ENCODE data around the gene HOXC6. TPM values are rescaled to one million over a fixed set of nuclear protein-coding genes. Genes with fewer than 3 reads are reported as not detected.

HOXC6 gene
- total RNA-seq, 1 donor from 2014 or later, result not detected

- Mint-ChIP-seq H3K27me3 (ENCODE audit: low read depth) (peaks cover 77% of the 10 kb centered on the region), H3K27ac (peak overlapping the region; percentile 18), H3K36me3 (ENCODE audit: low read depth) (peaks cover 5% of the 10 kb centered on the region), H3K4me3 (ENCODE audit: low read depth) (peak overlapping the region; percentile 81), H3K4me1 (ENCODE audit: low read depth) (peaks cover 17% of the 10 kb centered on the region), H3K9me3 (no peaks in the 10 kb centered on the region)
- intact Hi-C loops (cut with micrococcal nuclease), result loop anchor here (10.0 kb wide), 2 partner anchors 358 to 1012 kb away; partner anchors contain the start of gene EIF4B
- no peak for DNase-seq (ENCODE audit: low spot score)
These were observed 11.0 kb upstream of the HOXC6 start for GRCh38 chr12:54017027-54017788.

GRCh38 chr12:54017878-54018467, 10.3 kb upstream of the HOXC6 start:
- Mint-ChIP-seq H3K27me3 (ENCODE audit: low read depth) (peaks cover 75% of the 10 kb centered on the region), H3K4me3 (ENCODE audit: low read depth) (peak overlapping the region; percentile 81), H3K36me3 (ENCODE audit: low read depth) (peaks cover 5% of the 10 kb centered on the region), H3K27ac (peak overlapping the region; percentile 18), H3K4me1 (ENCODE audit: low read depth) (peaks cover 17% of the 10 kb centered on the region), H3K9me3 (no peaks in the 10 kb centered on the region)
- DNase-seq (ENCODE audit: low spot score), result peak; percentile 67
- intact Hi-C loops (cut with micrococcal nuclease), result loop anchor here (2.0 to 10.0 kb wide), 3 partner anchors 15 to 1013 kb away; partner anchors contain the start of genes EIF4B and HOXC5

GRCh38 chr12:54018468-54018984, 9.7 kb upstream of the HOXC6 start:
- H3K4me1 Mint-ChIP-seq (ENCODE audit: low read depth), result peaks cover 17% of the 10 kb centered on the region
- no peak overlapping the region for H3K27ac Mint-ChIP-seq
- peaks cover 75% of the 10 kb centered on the region for H3K27me3 Mint-ChIP-seq (ENCODE audit: low read depth)
- no peak for DNase-seq (ENCODE audit: low spot score)
- no peaks in the 10 kb centered on the region for H3K9me3 Mint-ChIP-seq
- H3K36me3 Mint-ChIP-seq (ENCODE audit: low read depth), result peaks cover 5% of the 10 kb centered on the region
- H3K4me3 Mint-ChIP-seq (ENCODE audit: low read depth), result peak overlapping the region; percentile 30
- intact Hi-C loops (cut with micrococcal nuclease), result loop anchor here (2.0 to 10.0 kb wide), 3 partner anchors 14 to 1014 kb away; partner anchors contain the start of genes EIF4B and HOXC5

- H3K27ac Mint-ChIP-seq, result no peak overlapping the region
- H3K9me3 Mint-ChIP-seq, result no peaks in the 10 kb centered on the region
- peaks cover 75% of the 10 kb centered on the region for H3K27me3 Mint-ChIP-seq (ENCODE audit: low read depth)
- intact Hi-C loops (cut with micrococcal nuclease), result loop anchor here (1.0 to 10.0 kb wide), 4 partner anchors 8 to 1014 kb away; partner anchors contain the start of genes EIF4B and HOXC5
- H3K4me3 Mint-ChIP-seq (ENCODE audit: low read depth), result no peak overlapping the region
- peaks cover 17% of the 10 kb centered on the region for H3K4me1 Mint-ChIP-seq (ENCODE audit: low read depth)
- no peak for DNase-seq (ENCODE audit: low spot score)
- peaks cover 5% of the 10 kb centered on the region for H3K36me3 Mint-ChIP-seq (ENCODE audit: low read depth)
These were observed 9.0 kb upstream of the HOXC6 start for GRCh38 chr12:54019091-54019811.

- Mint-ChIP-seq H3K9me3 (no peaks in the 10 kb centered on the region), H3K36me3 (ENCODE audit: low read depth) (peaks cover 5% of the 10 kb centered on the region), H3K4me1 (ENCODE audit: low read depth) (peaks cover 12% of the 10 kb centered on the region), H3K27ac (no peak overlapping the region), H3K27me3 (ENCODE audit: low read depth) (peaks cover 74% of the 10 kb centered on the region), H3K4me3 (ENCODE audit: low read depth) (no peak overlapping the region)
- no peak for DNase-seq (ENCODE audit: low spot score)
- intact Hi-C loops (cut with micrococcal nuclease), result loop anchor here (1.0 to 10.0 kb wide), 4 partner anchors 7 to 1015 kb away; partner anchors contain the start of genes EIF4B and HOXC5
These were observed 8.2 kb upstream of the HOXC6 start for GRCh38 chr12:54019924-54020590.

GRCh38 chr12:54020591-54021405, 7.4 kb upstream of the HOXC6 start:
- H3K4me3 Mint-ChIP-seq (ENCODE audit: low read depth), result no peak overlapping the region
- DNase-seq (ENCODE audit: low spot score), result no peak
- H3K36me3 Mint-ChIP-seq (ENCODE audit: low read depth), result peaks cover 5% of the 10 kb centered on the region
- H3K27ac Mint-ChIP-seq, result no peak overlapping the region
- intact Hi-C loops (cut with micrococcal nuclease), result no loop called here
- H3K9me3 Mint-ChIP-seq, result no peaks in the 10 kb centered on the region
- H3K27me3 Mint-ChIP-seq (ENCODE audit: low read depth), result peaks cover 74% of the 10 kb centered on the region
- peaks cover 14% of the 10 kb centered on the region for H3K4me1 Mint-ChIP-seq (ENCODE audit: low read depth)

- Mint-ChIP-seq H3K4me3 (ENCODE audit: low read depth) (no peak overlapping the region), H3K4me1 (ENCODE audit: low read depth) (peaks cover 18% of the 10 kb centered on the region), H3K27ac (no peak overlapping the region), H3K27me3 (ENCODE audit: low read depth) (peaks cover 79% of the 10 kb centered on the region), H3K36me3 (ENCODE audit: low read depth) (peaks cover 5% of the 10 kb centered on the region), H3K9me3 (no peaks in the 10 kb centered on the region)
- DNase-seq (ENCODE audit: low spot score), result no peak
- intact Hi-C loops (cut with micrococcal nuclease), result no loop called here
These were observed 6.7 kb upstream of the HOXC6 start for GRCh38 chr12:54021432-54022013.

- Mint-ChIP-seq H3K4me3 (ENCODE audit: low read depth) (no peak overlapping the region), H3K36me3 (ENCODE audit: low read depth) (peaks cover 5% of the 10 kb centered on the region), H3K27ac (no peak overlapping the region), H3K9me3 (no peaks in the 10 kb centered on the region), H3K27me3 (ENCODE audit: low read depth) (peaks cover 85% of the 10 kb centered on the region), H3K4me1 (ENCODE audit: low read depth) (peaks cover 14% of the 10 kb centered on the region)
- DNase-seq (ENCODE audit: low spot score), result no peak
- intact Hi-C loops (cut with micrococcal nuclease), result no loop called here
These were observed 5.0 kb upstream of the HOXC6 start for GRCh38 chr12:54022960-54023884.

- intact Hi-C loops (cut with micrococcal nuclease), result no loop called here
- peaks cover 90% of the 10 kb centered on the region for H3K27me3 Mint-ChIP-seq (ENCODE audit: low read depth)
- no peak overlapping the region for H3K4me3 Mint-ChIP-seq (ENCODE audit: low read depth)
- H3K27ac Mint-ChIP-seq, result no peak overlapping the region
- H3K4me1 Mint-ChIP-seq (ENCODE audit: low read depth), result peaks cover 14% of the 10 kb centered on the region
- no peaks in the 10 kb centered on the region for H3K9me3 Mint-ChIP-seq
- no peak for DNase-seq (ENCODE audit: low spot score)
- H3K36me3 Mint-ChIP-seq (ENCODE audit: low read depth), result peaks cover 5% of the 10 kb centered on the region
These were observed 4.1 kb upstream of the HOXC6 start for GRCh38 chr12:54024127-54024526.

- peaks cover 13% of the 10 kb centered on the region for H3K4me1 Mint-ChIP-seq (ENCODE audit: low read depth)
- no peak overlapping the region for H3K4me3 Mint-ChIP-seq (ENCODE audit: low read depth)
- peaks cover 91% of the 10 kb centered on the region for H3K27me3 Mint-ChIP-seq (ENCODE audit: low read depth)
- H3K27ac Mint-ChIP-seq, result no peak overlapping the region
- DNase-seq (ENCODE audit: low spot score), result no peak
- no peaks in the 10 kb centered on the region for H3K9me3 Mint-ChIP-seq
- intact Hi-C loops (cut with micrococcal nuclease), result no loop called here
- H3K36me3 Mint-ChIP-seq (ENCODE audit: low read depth), result peaks cover 5% of the 10 kb centered on the region
These were observed 3.5 kb upstream of the HOXC6 start for GRCh38 chr12:54024581-54025305.
